ENCODE results near the gene LRCOL1.

DNA sequence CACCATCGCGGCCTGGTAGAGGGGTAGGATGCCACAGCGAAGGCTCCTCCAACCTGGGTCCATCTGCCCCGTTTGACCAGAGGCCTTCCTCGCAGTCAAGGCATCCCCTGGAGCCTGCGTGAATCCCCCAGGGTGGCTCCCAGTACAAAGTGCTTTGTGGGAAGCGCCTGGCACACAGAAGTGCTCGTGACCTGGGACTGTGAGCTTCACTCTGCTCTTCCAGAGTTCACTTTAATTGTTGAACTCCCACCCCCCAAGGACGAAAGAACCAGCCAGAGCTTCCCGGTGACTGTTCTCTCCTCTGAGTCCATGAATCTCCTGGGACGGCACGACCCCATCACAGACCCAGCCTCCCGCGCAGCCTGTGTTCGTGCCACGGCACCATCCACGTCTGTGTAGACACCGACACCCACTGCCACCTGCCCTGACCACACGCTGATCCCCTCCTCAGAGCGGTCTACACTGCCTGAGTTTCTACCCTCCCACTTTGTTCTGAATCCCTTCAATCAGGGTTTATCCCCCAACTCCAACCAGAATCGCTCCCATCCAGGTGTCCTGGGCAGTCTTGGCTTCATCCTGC is 24.1 kb upstream of the LRCOL1 start:
- TF ChIP-seq SUZ12 (IDR thresholded peaks at IDR 0.05): no peak
- TF ChIP-seq FOXA1 (IDR thresholded peaks at IDR 0.05): no peak
- TF ChIP-seq L3MBTL2 (conservative IDR thresholded peaks at IDR 0.05): no peak
- TF ChIP-seq HDGF (IDR thresholded peaks at IDR 0.05; ENCODE audit: borderline replicate concordance): no peak
- no peak for TF ChIP-seq NFRKB (IDR thresholded peaks at IDR 0.05)
- TF ChIP-seq FOXM1 (IDR thresholded peaks at IDR 0.05; ENCODE audit: borderline replicate concordance): no peak
- no peak for TF ChIP-seq BHLHE40 (IDR thresholded peaks at IDR 0.05; ENCODE audit: borderline replicate concordance)
- TF ChIP-seq SP1 (IDR thresholded peaks at IDR 0.05): no peak
- no peak for TF ChIP-seq PKNOX1 (IDR thresholded peaks at IDR 0.05)
